ENCODE data around the gene MAP4.
"Not testable (repeated sequence)": the region's sequence is repeated elsewhere in the genome, so short reads cannot be mapped to it uniquely, and the experiment has no call there.

MAP4 gene

DNA sequence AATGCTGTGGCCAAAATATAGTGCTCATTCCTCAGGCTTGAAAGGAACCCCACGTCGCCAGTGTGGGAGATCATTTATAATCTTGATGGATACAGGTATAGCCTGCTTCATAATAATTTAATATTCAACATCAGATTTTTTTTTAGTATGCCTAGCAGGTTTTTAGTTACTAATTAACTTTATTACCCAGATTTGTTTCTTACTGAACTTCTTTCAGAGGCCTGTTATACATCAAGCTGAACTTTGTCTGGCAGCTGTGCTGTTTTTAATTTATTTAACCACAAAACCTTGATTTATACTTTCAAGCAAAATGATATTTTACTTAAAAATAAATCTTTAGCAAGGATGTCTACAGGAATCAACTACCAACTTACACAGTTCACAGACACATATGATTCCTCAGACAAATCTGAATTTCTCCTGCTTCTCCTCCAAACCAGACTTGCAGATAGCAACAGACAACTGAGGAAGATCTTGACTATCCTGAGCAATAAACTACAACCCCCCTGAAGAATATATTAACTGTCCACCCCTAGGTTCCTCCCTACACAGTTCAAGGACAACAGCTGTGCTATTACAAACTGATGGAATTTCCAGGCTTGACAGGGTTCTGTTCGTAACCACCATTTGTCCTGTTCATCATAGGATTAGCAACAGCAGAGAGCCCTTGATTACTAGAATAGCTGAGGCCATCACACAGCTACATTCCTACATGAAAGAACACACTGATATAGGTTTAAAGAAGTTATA is 610 bp downstream of the MAP4 start:
- TF ChIP-seq CTCF (IDR thresholded peaks at IDR 0.05; ENCODE audit: borderline replicate concordance, insufficient read depth, low read depth, low read length) = no peak
- H3K4me3 ChIP-seq (ENCODE audit: low read depth, low read length) = no peak overlapping the region

DNA sequence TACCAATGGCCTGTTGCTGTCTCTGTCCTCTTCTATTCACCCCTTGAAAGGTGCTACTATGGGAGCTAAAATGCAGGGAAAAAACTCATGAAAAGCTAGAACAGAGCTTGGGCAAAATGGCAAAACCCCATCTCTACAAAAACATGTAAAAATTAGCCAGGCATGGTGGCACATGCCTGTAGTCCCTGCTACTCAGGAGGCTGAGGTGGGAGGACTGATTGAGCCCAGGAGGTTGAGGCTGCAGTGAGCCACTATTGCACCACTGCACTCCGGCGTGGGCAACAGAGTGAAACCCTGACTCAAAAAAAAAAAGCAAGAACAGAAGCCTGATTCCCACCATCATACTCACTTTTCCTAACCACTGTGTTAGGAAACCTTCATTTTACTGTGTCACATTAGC is 1.9 kb downstream of the MAP4 start:
- no peak overlapping the region for H3K4me3 ChIP-seq (ENCODE audit: low read depth, low read length)
- TF ChIP-seq CTCF (IDR thresholded peaks at IDR 0.05; ENCODE audit: borderline replicate concordance, insufficient read depth, low read depth, low read length) = no peak

- no peak for TF ChIP-seq CTCF (IDR thresholded peaks at IDR 0.05; ENCODE audit: borderline replicate concordance, insufficient read depth, low read depth, low read length)
- no peak overlapping the region for H3K4me3 ChIP-seq (ENCODE audit: low read depth, low read length)
Observed at GRCh38 chr3:48013288-48013980, 2.8 kb downstream of the MAP4 start.

DNA sequence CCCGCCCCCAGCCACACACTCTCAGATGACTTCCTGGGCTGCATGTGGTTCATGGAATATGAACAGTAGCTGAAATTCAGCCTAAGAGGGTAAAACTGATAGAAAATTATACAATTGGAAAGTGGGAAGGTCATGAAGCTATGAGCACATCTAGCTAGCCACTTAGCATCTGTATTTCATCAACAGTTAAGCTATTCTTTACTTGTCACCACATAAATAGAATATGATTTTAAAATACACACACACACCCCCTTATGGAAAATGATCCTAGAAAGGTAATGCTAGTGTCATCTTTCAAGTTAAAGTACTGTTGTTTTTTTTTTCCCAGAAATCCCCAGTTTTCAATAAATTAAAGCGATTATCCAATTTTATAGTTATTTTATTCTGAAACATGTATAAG is 3.6 kb downstream of the MAP4 start:
- TF ChIP-seq CTCF (IDR thresholded peaks at IDR 0.05; ENCODE audit: borderline replicate concordance, insufficient read depth, low read depth, low read length) = no peak
- H3K4me3 ChIP-seq (ENCODE audit: low read depth, low read length) = no peak overlapping the region

DNA sequence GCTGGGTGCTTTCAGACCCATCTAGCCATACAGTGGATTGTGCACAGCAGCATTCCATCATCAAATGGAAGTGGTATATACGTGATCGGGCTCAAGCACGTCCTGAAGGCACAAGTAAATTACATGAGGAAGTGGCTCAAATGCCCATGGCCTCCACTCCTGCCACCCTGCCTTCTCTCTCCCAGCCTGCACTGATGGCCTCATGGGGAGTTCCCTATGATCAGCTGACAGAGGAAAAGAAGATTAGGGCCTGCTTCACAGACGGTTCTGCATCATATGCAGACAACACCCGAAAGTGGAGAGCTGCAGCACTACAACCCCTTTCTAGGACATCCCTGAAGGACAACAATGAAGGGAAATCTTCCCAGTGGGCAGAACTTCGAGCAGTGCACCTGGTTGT is 8.2 kb downstream of the MAP4 start:
- H3K4me3 ChIP-seq (ENCODE audit: low read depth, low read length) = not testable (repeated sequence)

GRCh38 chr3:48007361-48007760 is 8.9 kb downstream of the MAP4 start:
- not testable (repeated sequence) for H3K4me3 ChIP-seq (ENCODE audit: low read depth, low read length)

DNA sequence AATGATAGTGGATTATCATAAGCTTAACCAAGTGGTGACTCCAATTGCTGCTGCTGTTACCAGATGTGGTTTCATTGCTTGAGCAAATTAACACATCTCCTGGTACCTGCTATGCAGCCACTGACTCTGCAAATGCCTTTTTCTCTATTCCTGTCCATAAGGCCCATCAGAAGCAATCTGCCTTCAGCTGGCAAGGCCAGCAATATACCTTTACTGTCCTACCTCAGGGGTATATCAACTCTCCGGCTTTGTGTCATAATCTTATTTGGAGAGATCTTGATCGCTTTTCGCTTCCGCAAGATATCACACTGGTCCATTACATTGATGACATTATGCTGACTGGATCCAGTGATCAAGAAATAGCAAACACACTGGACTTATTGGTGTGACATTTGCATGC is 9.4 kb downstream of the MAP4 start:
- H3K4me3 ChIP-seq (ENCODE audit: low read depth, low read length) = not testable (repeated sequence)

DNA sequence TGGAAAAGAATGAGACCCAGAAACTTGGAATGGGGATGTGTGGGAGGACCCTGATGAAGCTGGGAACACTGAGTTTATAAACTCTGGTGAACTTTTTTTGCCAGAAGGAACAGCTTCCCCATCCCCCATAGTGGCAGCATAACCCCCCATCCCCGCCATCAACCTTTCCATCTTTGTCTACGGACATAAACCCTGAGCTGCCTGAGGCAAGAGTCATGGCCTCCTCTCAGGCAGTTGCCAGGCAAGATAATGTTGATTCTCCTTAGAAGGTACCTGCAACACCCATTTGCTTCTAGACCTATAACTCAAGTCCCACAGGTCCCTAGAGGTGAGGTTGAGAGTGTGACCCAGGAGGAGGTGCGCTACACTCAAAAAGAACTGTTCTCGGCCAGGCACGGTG is 11.5 kb downstream of the MAP4 start:
- TF ChIP-seq CTCF (IDR thresholded peaks at IDR 0.05; ENCODE audit: borderline replicate concordance, insufficient read depth, low read depth, low read length) = no peak

DNA sequence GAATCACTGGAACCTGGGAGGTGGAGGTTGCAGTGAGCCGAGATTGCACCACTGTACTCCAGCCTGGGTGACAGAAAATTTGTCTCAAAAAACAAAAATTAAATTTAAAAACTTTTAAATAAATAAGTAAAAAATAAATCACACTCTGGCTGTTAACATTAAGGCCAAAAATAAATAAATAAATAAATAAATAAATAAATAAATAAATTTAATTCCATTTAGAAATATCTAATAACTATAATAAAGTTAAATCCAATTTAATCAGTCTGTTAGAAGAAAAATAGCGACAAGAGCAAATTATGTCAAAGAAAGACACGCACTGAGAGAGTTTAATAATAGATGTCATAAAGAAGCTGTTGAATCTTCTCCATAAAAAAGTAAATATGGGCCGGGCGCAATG is 13.4 kb downstream of the MAP4 start:
- no peak for TF ChIP-seq CTCF (IDR thresholded peaks at IDR 0.05; ENCODE audit: borderline replicate concordance, insufficient read depth, low read depth, low read length)
- H3K4me3 ChIP-seq (ENCODE audit: low read depth, low read length) = no peak overlapping the region

More for the DNA sequence above, 11.5 kb downstream of the MAP4 start:
- no peak overlapping the region for H3K4me3 ChIP-seq (ENCODE audit: low read depth, low read length)
